Endodermal cell (in vitro differentiated cells): ENCODE measurements around the gene CMTM6. TPM values are rescaled to one million over a fixed set of nuclear protein-coding genes. Genes with fewer than 3 reads are reported as not detected.
A peak's percentile ranks its signal among the peaks of the same experiment; 100 is the strongest.

Experiments
- DNase-seq: peaks from one replicate; pipeline ENCODE4 v3.0.0-alpha.2; 2017
- H3K27ac ChIP-seq: 2 replicates; pipeline ENCODE4 v1.5.1; 2013; ENCODE audit warnings: mild to moderate bottlenecking, low read depth, low read length, moderate library complexity
- H3K27me3 ChIP-seq: 2 replicates; pipeline ENCODE4 v1.6.1; 2013; ENCODE audit warnings: mild to moderate bottlenecking, low read length, moderate library complexity; ENCODE audit not compliant: insufficient read depth, control insufficient read depth, poor library complexity, severe bottlenecking
- H3K36me3 ChIP-seq: 2 replicates; pipeline ENCODE4 v1.7.0; 2013; ENCODE audit warnings: mild to moderate bottlenecking, low read length, moderate library complexity; ENCODE audit not compliant: control insufficient read depth, insufficient read depth
- H3K4me1 ChIP-seq: one replicate; pipeline ENCODE4 v1.7.0; 2013; ENCODE audit warnings: low read length; ENCODE audit not compliant: control insufficient read depth, insufficient read depth
- H3K4me3 ChIP-seq: 2 replicates; pipeline ENCODE4 v1.5.1; 2013; ENCODE audit warnings: mild to moderate bottlenecking, low read length, moderate library complexity
- H3K9ac ChIP-seq: 2 replicates; pipeline ENCODE4 v1.6.1; 2013; ENCODE audit warnings: mild to moderate bottlenecking, low read length, moderate library complexity; ENCODE audit not compliant: poor library complexity, severe bottlenecking; ENCODE audit errors: extremely low read depth
- H3K9me3 ChIP-seq: 2 replicates; pipeline ENCODE4 v1.6.1; 2013; ENCODE audit warnings: mild to moderate bottlenecking, low read length, moderate library complexity; ENCODE audit not compliant: control insufficient read depth
- H3K27ac Mint-ChIP-seq: 2 replicates; pipeline ENCODE4 v1.8.0; 2020; ENCODE audit warnings: mixed read lengths
- H3K27me3 Mint-ChIP-seq: 2 replicates; pipeline ENCODE4 v1.8.0; 2021; ENCODE audit warnings: mild to moderate bottlenecking, mixed read lengths; ENCODE audit not compliant: insufficient read depth
- H3K36me3 Mint-ChIP-seq: 2 replicates; pipeline ENCODE4 v1.8.0; 2020; ENCODE audit warnings: low read depth, mixed read lengths
- H3K4me1 Mint-ChIP-seq: 2 replicates; pipeline ENCODE4 v1.8.0; 2020; ENCODE audit warnings: mixed read lengths
- H3K4me3 Mint-ChIP-seq: 2 replicates; pipeline ENCODE4 v1.8.0; 2020; ENCODE audit warnings: mild to moderate bottlenecking, moderate library complexity, mixed read lengths
- H3K9me3 Mint-ChIP-seq: 2 replicates; pipeline ENCODE4 v1.8.0; 2020; ENCODE audit warnings: mild to moderate bottlenecking, mixed read lengths
- CTCF ChIP-seq: fragments of 200-600 bp; sonication (generic); conservative IDR thresholded peaks from 2 replicates; pipeline ENCODE4 v1.5.0; 2021; ENCODE audit warnings: antibody characterized with exemption, mild to moderate bottlenecking
- WGBS, 2 experiments: methylation state at CpG; one replicate each; pipeline versions ENCODE4 v1.1.5 to v1.1.7; 2013; ENCODE audit warnings: missing lambda C conversion rate in 2 of 2, mixed read lengths in 1 of 2; ENCODE audit not compliant: insufficient coverage in 1 of 2, insufficient read length in 1 of 2; 5-methylcytosine and 5-hydroxymethylcytosine counted together
- total RNA-seq, 2 donors: library from RNA; stranded (reverse); fragmentation: NEBNext Ultra II Directional in 1 of 2; extraction: Animal tissue kit (Norgen Biotek cat#: 25700) in 1 of 2; gene quantifications; 2 replicates in 1 of 2; 3 replicates in 1 of 2; pipeline ENCODE4 v1.2.1, GENCODE V29; 2021

CMTM6 gene
- total RNA-seq, 2 donors from 2014 or later = 58.3 to 62.4 TPM

- Mint-ChIP-seq H3K4me3 (no peak overlapping the region), H3K27ac (no peak overlapping the region), H3K9me3 (no peaks in the 10 kb centered on the region), H3K27me3 (no peaks in the 10 kb centered on the region), H3K4me1 (peaks cover 2% of the 10 kb centered on the region), H3K36me3 (no peaks in the 10 kb centered on the region)
- WGBS, 2 experiments = 86 to 100% methylated on average over 1 to 2 of the region's 2 CpGs
- H3K27me3 ChIP-seq = no peaks in the 10 kb centered on the region
- TF ChIP-seq CTCF = no peak
- no peak overlapping the region for H3K9ac ChIP-seq
- no peak for DNase-seq
- H3K4me3 ChIP-seq = no peak overlapping the region
- no peaks in the 10 kb centered on the region for H3K9me3 ChIP-seq
- no peaks in the 10 kb centered on the region for H3K36me3 ChIP-seq
- no peaks in the 10 kb centered on the region for H3K4me1 ChIP-seq
- no peak overlapping the region for H3K27ac ChIP-seq
Measured at GRCh38 chr3:32511005-32511404, 8.4 kb upstream of the CMTM6 start.

- H3K36me3 Mint-ChIP-seq = no peaks in the 10 kb centered on the region
Measured at GRCh38 chr3:32510075-32510724, 7.5 kb upstream of the CMTM6 start.

GRCh38 chr3:32508711-32509110 is 6.1 kb upstream of the CMTM6 start:
- no peaks in the 10 kb centered on the region for H3K36me3 Mint-ChIP-seq
- Histone ChIP-seq H3K36me3 (no peaks in the 10 kb centered on the region), H3K9ac (no peak overlapping the region), H3K27ac (no peak overlapping the region), H3K4me3 (no peak overlapping the region), H3K4me1 (no peaks in the 10 kb centered on the region), H3K27me3 (no peaks in the 10 kb centered on the region), H3K9me3 (no peaks in the 10 kb centered on the region)
- no peak for TF ChIP-seq CTCF
- 85 to 88% methylated on average over 6 to 7 of the region's 7 CpGs for WGBS, 2 experiments
- H3K27ac Mint-ChIP-seq = no peak overlapping the region
- no peaks in the 10 kb centered on the region for H3K9me3 Mint-ChIP-seq
- H3K4me3 Mint-ChIP-seq = no peak overlapping the region
- peaks cover 2% of the 10 kb centered on the region for H3K4me1 Mint-ChIP-seq
- DNase-seq = no peak
- H3K27me3 Mint-ChIP-seq = no peaks in the 10 kb centered on the region

More at GRCh38 chr3:32510075-32510724, 7.5 kb upstream of the CMTM6 start:
- H3K36me3 ChIP-seq = no peaks in the 10 kb centered on the region
- H3K9me3 ChIP-seq = no peaks in the 10 kb centered on the region
- H3K27me3 ChIP-seq = no peaks in the 10 kb centered on the region
- no peak overlapping the region for H3K9ac ChIP-seq
- no peaks in the 10 kb centered on the region for H3K9me3 Mint-ChIP-seq
- no peak overlapping the region for H3K27ac ChIP-seq
- no peak overlapping the region for H3K4me3 Mint-ChIP-seq
- no peaks in the 10 kb centered on the region for H3K4me1 ChIP-seq
- 41% methylated on average over 3 of the region's 3 CpGs; no CpG with 5 or more reads in 1 of the 2 experiments for WGBS, 2 experiments
- H3K27ac Mint-ChIP-seq = no peak overlapping the region
- DNase-seq = peak; percentile 89
- H3K4me1 Mint-ChIP-seq = peaks cover 2% of the 10 kb centered on the region
- no peaks in the 10 kb centered on the region for H3K27me3 Mint-ChIP-seq
- TF ChIP-seq CTCF = peak; percentile 92
- no peak overlapping the region for H3K4me3 ChIP-seq
